A673 (cell line): ENCODE results near the gene ECSCR.

Experiments
- CTCF ChIP-seq: fragments of 300-800, 200-600 bp; sonication (generic); conservative IDR thresholded peaks from 2 replicates; pipeline ENCODE4 v1.5.1; 2017; ENCODE audit warnings: low read depth, mild to moderate bottlenecking, antibody characterized with exemption, low read length, moderate library complexity, mixed read lengths
- EZH2 ChIP-seq: fragments of 200-600 bp; sonication (generic); IDR thresholded peaks from 2 replicates; pipeline ENCODE4 v1.6.1; 2017; ENCODE audit warnings: borderline replicate concordance, low read depth, mild to moderate bottlenecking, mixed read lengths, antibody characterized with exemption, low read length; ENCODE audit not compliant: poor library complexity, severe bottlenecking

- TF ChIP-seq CTCF (no peak), EZH2 (no peak)
Observed at GRCh38 chr5:139494832-139495231, 32.3 kb upstream of the ECSCR start.
